HG03108 (cell line): ENCODE results near the gene KRTAP17-1.

Source experiments
- ATAC-seq: cut with Tn5 transposase; IDR thresholded peaks from one replicate; pipeline ENCODE4 v1.9.1; 2021; ENCODE audit warnings: moderate library complexity; ENCODE audit not compliant: unreplicated experiment

The KRTAP17-1 gene

DNA sequence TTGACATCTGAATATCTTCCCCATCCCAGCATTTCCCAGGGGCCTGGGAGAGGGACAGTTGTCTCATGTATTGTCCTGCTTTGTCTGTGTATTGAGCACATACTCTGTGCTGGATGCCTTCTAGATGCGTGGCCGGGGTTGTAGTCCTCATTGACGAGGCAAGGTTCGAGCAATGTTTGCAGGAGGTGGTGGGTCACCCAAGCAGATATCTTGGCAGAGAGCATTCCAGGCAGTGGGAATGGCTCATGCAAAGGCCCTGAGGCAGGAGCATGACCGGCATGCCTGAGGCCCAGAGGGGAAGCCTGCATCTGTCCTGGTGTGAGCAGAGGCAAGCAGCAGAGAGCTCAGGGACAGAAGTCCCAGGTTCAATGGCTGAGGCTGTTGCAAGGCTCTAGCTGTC, 17.6 kb upstream of the KRTAP17-1 start:
- no peak for ATAC-seq

GRCh38 chr17:41332239-41332638, 16.7 kb upstream of the KRTAP17-1 start:
- no peak for ATAC-seq

GRCh38 chr17:41331606-41332005, 16.1 kb upstream of the KRTAP17-1 start:
- ATAC-seq: no peak

DNA sequence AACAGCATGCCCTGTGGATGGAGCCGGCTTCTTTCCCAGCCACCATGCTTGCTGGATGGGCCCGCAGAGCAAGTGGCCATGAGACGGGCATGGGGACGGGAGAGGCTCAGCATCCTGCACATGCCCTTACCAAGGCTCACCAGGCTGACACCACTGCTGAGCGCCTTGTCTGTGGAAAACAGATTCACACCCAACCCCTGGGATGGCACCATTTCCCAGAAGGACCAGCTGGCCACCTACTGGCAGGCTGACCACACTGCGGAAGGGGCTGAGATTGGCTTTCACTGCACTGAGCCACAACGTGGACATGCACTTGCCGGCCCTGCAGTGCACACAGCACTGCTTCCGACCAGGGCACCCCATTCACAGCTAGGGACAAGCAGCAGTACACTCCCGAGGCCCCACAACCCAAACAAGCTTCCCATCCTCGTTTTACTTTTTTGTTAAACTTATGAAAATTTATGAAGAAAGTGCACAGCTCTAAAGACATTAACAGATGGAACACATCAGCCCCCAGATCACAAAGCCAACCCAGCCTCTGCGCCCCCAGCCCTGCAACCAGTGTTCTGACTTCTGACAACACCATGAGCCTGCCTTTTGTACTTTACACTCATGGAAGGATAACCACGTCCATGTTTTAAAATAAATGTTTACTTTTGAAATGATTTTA, 13.9 kb upstream of the KRTAP17-1 start:
- ATAC-seq: no peak

- ATAC-seq: no peak
These were observed 12.7 kb upstream of the KRTAP17-1 start for GRCh38 chr17:41328207-41328606.

DNA sequence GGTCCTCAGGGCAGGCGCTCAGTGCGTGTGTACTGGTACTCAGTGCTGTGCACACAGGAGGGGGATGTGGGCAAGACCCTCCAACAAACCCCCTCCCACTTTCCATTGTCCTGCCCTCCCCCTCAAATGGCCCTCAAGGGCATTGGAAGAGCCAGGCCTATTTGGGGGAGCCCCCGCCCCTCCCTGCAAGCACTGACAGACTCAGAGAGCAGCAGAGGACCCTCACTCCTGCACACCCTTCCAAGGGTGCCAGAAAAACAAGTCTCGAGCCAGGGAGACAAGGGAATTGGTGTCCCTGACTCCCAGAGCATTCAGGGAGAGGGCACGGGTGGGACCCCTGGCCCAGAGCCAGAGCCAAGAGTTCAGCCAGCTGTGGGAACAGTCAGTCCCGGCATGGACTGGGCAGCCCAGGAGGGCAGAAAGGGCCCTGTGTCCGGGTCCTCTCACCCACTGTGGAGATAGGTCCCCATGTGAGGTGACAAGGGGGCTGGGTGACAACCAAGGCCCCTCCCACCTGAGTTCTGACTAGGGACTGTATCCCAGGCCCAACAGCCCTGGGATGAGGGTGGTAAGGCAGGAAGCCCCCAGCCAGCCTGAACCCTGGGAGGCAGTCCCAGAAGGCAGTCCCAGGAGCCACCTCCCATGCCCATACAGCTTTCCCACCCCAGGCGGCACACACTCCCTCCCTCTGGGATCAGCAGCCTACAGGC, 12.1 kb upstream of the KRTAP17-1 start:
- no peak for ATAC-seq

GRCh38 chr17:41326173-41327145, 10.9 kb upstream of the KRTAP17-1 start:
- no peak for ATAC-seq

GRCh38 chr17:41325611-41326010, 10.1 kb upstream of the KRTAP17-1 start:
- no peak for ATAC-seq

DNA sequence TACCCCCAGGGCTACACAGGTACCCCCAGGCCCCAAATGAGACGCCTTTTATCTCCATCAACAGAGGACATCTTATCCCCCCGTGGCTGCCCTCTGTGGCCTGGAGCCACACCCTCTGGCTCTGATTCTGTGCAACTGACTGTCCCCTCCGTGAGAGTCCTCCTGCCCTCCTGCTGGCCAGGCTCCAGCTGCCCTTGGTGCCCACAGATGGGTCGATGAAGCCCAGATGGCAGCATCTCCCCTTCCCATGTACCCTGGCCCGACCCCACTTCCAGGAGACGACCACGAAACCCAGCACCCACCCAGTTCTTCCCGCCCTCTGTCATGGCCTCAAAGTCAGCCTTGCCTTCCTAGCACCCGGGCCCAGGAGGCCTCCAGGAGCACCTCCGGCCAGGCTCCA, 9.6 kb upstream of the KRTAP17-1 start:
- ATAC-seq: no peak

DNA sequence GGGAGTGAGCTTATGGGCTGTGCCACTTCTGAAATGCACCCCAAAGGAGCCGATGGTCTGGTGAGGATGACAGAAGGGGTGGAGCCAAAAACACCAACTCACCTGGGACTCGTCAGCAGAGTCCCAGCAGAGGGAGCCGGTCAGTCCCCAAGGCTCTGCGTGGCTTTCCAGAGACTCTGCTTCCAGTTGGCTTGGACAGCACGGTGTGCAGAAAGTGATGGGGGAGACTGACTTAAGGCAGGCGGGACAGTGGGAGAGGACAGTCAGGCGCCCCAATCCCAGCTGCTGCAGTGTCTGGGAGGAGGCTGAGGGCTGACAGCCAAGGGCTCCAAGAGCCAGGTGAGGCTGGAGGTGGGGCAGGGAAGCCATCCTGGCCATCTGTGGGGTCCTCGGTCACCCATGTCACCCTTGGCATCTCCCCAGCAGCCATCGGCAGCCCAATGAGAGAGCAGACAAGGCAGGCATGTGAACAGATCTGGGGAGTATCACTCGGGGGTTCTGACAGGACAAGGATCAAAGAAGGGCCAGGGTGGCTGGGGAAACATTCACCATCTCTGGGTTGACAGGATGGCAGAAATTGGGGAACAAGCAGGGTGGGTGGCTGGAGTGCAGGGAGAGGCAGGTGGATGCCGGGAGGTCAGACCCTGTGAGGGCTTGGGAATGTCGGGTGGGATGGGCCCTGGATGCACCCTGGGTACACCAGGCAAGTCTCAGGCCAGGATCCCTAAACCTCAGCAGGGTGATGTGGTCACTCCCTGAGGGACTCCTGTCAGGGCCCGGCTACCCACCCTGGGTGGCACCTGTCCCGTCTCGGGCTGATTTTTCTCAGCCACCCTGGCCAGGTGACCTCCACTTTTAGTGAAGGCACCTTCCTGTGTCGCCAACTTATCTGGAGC, 8.9 kb upstream of the KRTAP17-1 start:
- ATAC-seq: no peak

- no peak for ATAC-seq
These were observed 7.7 kb upstream of the KRTAP17-1 start for GRCh38 chr17:41322903-41323895.

- no peak for ATAC-seq
These were observed 6.8 kb upstream of the KRTAP17-1 start for GRCh38 chr17:41322094-41322902.

- no peak for ATAC-seq
These were observed 2.7 kb upstream of the KRTAP17-1 start for GRCh38 chr17:41318231-41318630.

DNA sequence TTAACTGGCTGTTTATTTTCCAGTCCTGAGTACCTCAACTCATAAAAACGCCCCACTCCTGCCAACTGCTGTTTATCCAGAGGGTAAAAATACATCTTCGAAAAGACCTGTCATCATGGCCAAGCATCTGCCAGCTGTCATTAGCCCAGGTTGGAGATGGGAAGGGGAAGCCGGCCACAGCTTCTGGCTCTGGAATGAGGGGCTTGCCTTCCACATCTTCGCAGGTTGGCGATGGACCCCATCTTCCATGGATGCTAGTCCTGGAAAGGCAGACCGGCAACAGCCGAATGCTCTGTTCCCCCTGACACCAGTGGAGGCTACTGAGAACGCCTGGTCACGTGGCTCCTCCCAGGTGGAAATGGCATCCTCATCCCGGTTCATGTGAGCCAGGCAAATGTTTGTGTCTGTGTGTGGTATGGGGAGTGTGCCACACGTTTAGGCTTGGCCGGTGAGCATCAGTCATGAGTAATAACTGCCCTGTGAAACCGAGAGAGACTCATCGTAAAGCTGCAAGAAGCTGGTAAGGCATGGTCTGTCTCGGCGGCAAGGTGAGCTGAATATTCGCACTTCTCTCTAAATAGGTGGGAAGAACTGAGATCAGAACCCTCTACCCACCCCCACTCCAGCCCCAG, 420 bp upstream of the KRTAP17-1 start:
- no peak for ATAC-seq

DNA sequence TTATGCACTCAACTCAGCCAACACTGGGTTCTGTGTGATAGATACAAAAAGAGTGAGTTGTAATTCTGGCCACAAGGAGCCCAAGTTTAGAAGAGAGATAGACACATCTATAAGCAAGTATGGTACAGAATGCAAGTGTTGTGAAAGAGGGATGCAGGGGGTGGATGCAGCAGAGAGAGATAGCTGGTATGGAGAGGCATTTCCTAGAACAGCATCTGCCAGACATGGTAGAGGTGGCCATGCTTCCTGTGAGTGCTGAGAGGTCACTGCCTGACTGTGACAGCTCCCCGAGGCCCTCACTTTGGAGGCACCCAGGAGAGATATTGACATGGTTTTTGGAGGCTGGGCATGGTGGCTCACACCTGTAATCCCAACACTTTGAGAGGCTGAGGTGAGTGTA, 4.4 kb downstream of the KRTAP17-1 start:
- ATAC-seq: no peak

GRCh38 chr17:41308918-41309359, 6.6 kb downstream of the KRTAP17-1 start, which contains the start of gene KRTAP16-1:
Gene KRTAP16-1 (minus strand): TSS chr17:41309309. CDS start chr17:41309253, 56 bp downstream.
- ATAC-seq: no peak

- peak; percentile 54 for ATAC-seq
These were observed 7.1 kb downstream of the KRTAP17-1 start for GRCh38 chr17:41308251-41308917.
